HepG2 (cell line): ENCODE results near the gene FN1. TPM values are rescaled to one million over a fixed set of nuclear protein-coding genes. Genes with fewer than 3 reads are reported as not detected.

Experiments used
- ATAC-seq: fragments of 200-7000 bp; cut with Tn5 transposase; 3 replicates; pipeline ENCODE4 v1.9.1; 2020; ENCODE audit warnings: mild to moderate bottlenecking, moderate library complexity
- BruUV-seq: library from RNA; stranded (reverse); fragments of 400-500 nt; replicated peaks from 2 replicates; lab custom pipeline; 2021; lab: Mats Ljungman, UMichigan
- CTCF ChIA-PET: fragments of 300-600 bp; formaldehyde crosslinking; extraction: SDS; loops from one replicate; lab custom pipeline; 2021; ENCODE audit warnings: low total read pairs, inconsistent platforms, low intra/inter-chr PET ratio; lab: Yijun Ruan, JAX
- POLR2A ChIA-PET: fragments of 350-600 bp; sonication (Branson Sonifier 250); formaldehyde crosslinking; loops from one replicate; lab custom pipeline; 2020; ENCODE audit warnings: antibody characterized with exemption, inconsistent platforms; lab: Yijun Ruan, JAX
- DNase-seq: peaks from one replicate; pipeline ENCODE4 v3.0.0-alpha.2; 2015; ENCODE audit warnings: low spot score
- FAIRE-seq: peaks from 3 replicates; lab custom pipeline; 2011; peaks lifted over from hg19 to GRCh38; lab: Jason Lieb, UNC
- H2AFZ ChIP-seq: one replicate; pipeline ENCODE4 v1.6.1; 2011; ENCODE audit warnings: low read length, inconsistent platforms
- H3K27ac ChIP-seq: fragments of 300-600 bp; 3 replicates; pipeline ENCODE4 v1.8.0; 2011; ENCODE audit warnings: mixed run types, mild to moderate bottlenecking, mixed read lengths, low read length, inconsistent platforms; ENCODE audit not compliant: insufficient read depth; ENCODE audit errors: extremely low read length
- H3K27me3 ChIP-seq, 2 experiments: fragments of 200-600 bp in 1 of 2; 2 replicates in 1 of 2; 3 replicates in 1 of 2; pipeline versions ENCODE4 v1.6.0 to v1.8.0; 2011; ENCODE audit warnings: low read length in 2 of 2, mild to moderate bottlenecking in 2 of 2, moderate library complexity in 2 of 2, inconsistent platforms in 1 of 2; ENCODE audit not compliant: insufficient read depth in 2 of 2, control insufficient read depth in 1 of 2
- H3K36me3 ChIP-seq, 2 experiments: fragments of 200-600 bp in 1 of 2; replicated peaks in 1 of 2; 2 replicates in 1 of 2; 3 replicates in 1 of 2; pipeline versions ENCODE4 v1.5.1 to v1.8.0; 2011; ENCODE audit warnings: low read length in 2 of 2, inconsistent platforms in 1 of 2; ENCODE audit not compliant: insufficient read depth in 2 of 2, control insufficient read depth in 1 of 2
- H3K4me1 ChIP-seq: 2 replicates; pipeline ENCODE4 v1.5.1; 2012; ENCODE audit warnings: low read length, inconsistent platforms; ENCODE audit not compliant: insufficient read depth
- H3K4me2 ChIP-seq: 2 replicates; pipeline ENCODE4 v1.6.0; 2011; ENCODE audit warnings: low read depth, low read length, inconsistent platforms
- H3K4me3 ChIP-seq, 3 experiments: fragments of 200-600 bp in 1 of 3; sonication (generic), shearing (Covaris generic) in 1 of 3; replicated peaks in 1 of 3; 2 replicates each; pipeline ENCODE4 v1.5.1; 2011 to 2016; ENCODE audit warnings: low read length in 3 of 3, inconsistent platforms in 2 of 3, low read depth in 2 of 3, mild to moderate bottlenecking in 2 of 3, control low read depth in 1 of 3, mixed read lengths in 1 of 3; ENCODE audit not compliant: insufficient read depth in 1 of 3
- H3K79me2 ChIP-seq: one replicate; pipeline ENCODE4 v1.6.1; 2011; ENCODE audit warnings: low read length, inconsistent platforms; ENCODE audit not compliant: insufficient read depth
- H3K9ac ChIP-seq: 2 replicates; pipeline ENCODE4 v1.6.0; 2011; ENCODE audit warnings: mild to moderate bottlenecking, low read depth, low read length, inconsistent platforms; ENCODE audit not compliant: insufficient read depth
- H3K9me3 ChIP-seq: 2 replicates; pipeline ENCODE4 v1.5.1; 2012; ENCODE audit warnings: mild to moderate bottlenecking, low read length
- H4K20me1 ChIP-seq: 2 replicates; pipeline ENCODE4 v1.6.0; 2011; ENCODE audit warnings: inconsistent platforms, mild to moderate bottlenecking, low read length, moderate library complexity; ENCODE audit not compliant: insufficient read depth
- GZF1 ChIP-seq: sonication (generic); formaldehyde crosslinking; IDR thresholded peaks from 2 replicates; pipeline ENCODE4 v1.5.1; 2020; ENCODE audit warnings: mild to moderate bottlenecking, missing genetic modification reagents
- MED13 ChIP-seq: sonication (generic); formaldehyde crosslinking; IDR thresholded peaks from 2 replicates; pipeline ENCODE4 v1.5.0; 2020; ENCODE audit warnings: missing genetic modification reagents
- RARA ChIP-seq: IDR thresholded peaks from 2 replicates; pipeline ENCODE4 v1.6.1; 2016; ENCODE audit warnings: missing genetic modification reagents, missing compliant biosample characterization
- SRSF4 ChIP-seq: fragments of 200-400 bp; formaldehyde crosslinking; IDR thresholded peaks from one replicate; pipeline ENCODE4 v1.6.1; 2018; ENCODE audit warnings: mild to moderate bottlenecking, low read depth, low read length, moderate library complexity; ENCODE audit not compliant: poor library complexity, severe bottlenecking
- ZNF180 ChIP-seq: sonication (generic); formaldehyde crosslinking; IDR thresholded peaks from 2 replicates; pipeline ENCODE4 v1.4.0; 2020; ENCODE audit warnings: low read depth, missing genetic modification reagents, borderline replicate concordance
- WGBS: methylation state at CpG from one replicate; pipeline ENCODE4 v1.1.6; 2017; ENCODE audit warnings: low lambda C conversion rate; 5-methylcytosine and 5-hydroxymethylcytosine counted together
- in situ Hi-C: cut with HindIII; loops from 2 replicates; pipeline ENCODE4 v1.10.0; 2017; ENCODE audit warnings: low pct_unique_long_range_greater_than_20kb; ENCODE audit not compliant: extremely low pct_ligation_motif_present
- intact Hi-C: fragments of 100-400 bp; cut with micrococcal nuclease; formaldehyde crosslinking; loops from one replicate; pipeline ENCODE4 v1.10.0; 2022; ENCODE audit not compliant: unreplicated experiment
- polyA plus RNA-seq, 8 experiments: library from polyadenylated mRNA; depleted of rRNA in 3 of 8; stranded (reverse) in 7 of 8; unstranded in 1 of 8; fragments of >200 nt; fragmentation: Illumina TruSeq in 4 of 8; extraction: Trizol in 4 of 8; gene quantifications; 2 replicates each; pipeline versions ENCODE4 v1.2.1 to v1.2.3, GENCODE V29; 2011 to 2016; ENCODE audit warnings: low read depth in 4 of 8, missing spikeins in 1 of 8, mixed read lengths in 1 of 8; ENCODE audit not compliant: insufficient read depth in 1 of 8
- total RNA-seq, 5 experiments: library from RNA; depleted of rRNA; stranded (reverse); fragments of >200 nt; fragmentation: Illumina TruSeq; extraction: Trizol; gene quantifications; 2 replicates each; pipeline ENCODE4 v1.2.3, GENCODE V29; 2016; ENCODE audit warnings: low read depth in 1 of 5
- TF ChIP-seq, protein P1 (sequence below), 2 experiments: sonication (generic) in 1 of 2; formaldehyde crosslinking in 1 of 2; IDR thresholded peaks; 2 replicates each; pipeline versions ENCODE4 v1.5.1 to v1.6.1; 2011 to 2020; ENCODE audit warnings: borderline replicate concordance in 1 of 2, low read depth in 1 of 2, low read length in 1 of 2, mild to moderate bottlenecking in 1 of 2, missing genetic modification reagents in 1 of 2, moderate library complexity in 1 of 2
- TF ChIP-seq, protein P2 (sequence below), 2 experiments: IDR thresholded peaks; 2 replicates each; pipeline ENCODE4 v1.6.1; 2011 to 2012; ENCODE audit warnings: low read length in 2 of 2, borderline replicate concordance in 1 of 2, low read depth in 1 of 2, mild to moderate bottlenecking in 1 of 2, moderate library complexity in 1 of 2
- TF ChIP-seq, protein P3 (sequence below): sonication (generic); formaldehyde crosslinking; IDR thresholded peaks from 2 replicates; pipeline ENCODE4 v1.9.0; 2021; ENCODE audit warnings: missing genetic modification reagents, borderline replicate concordance
- TF ChIP-seq, protein P4 (sequence below): sonication (generic); formaldehyde crosslinking; IDR thresholded peaks from 2 replicates; pipeline ENCODE4 v1.4.0; 2020; ENCODE audit warnings: missing genetic modification reagents

FN1 gene
- total and polyA plus RNA-seq, 2 of the 13 experiments (the other 11 are each of a cell fraction or from before 2014, with no cell fraction given) = 1,847 to 6,471 TPM

DNA sequence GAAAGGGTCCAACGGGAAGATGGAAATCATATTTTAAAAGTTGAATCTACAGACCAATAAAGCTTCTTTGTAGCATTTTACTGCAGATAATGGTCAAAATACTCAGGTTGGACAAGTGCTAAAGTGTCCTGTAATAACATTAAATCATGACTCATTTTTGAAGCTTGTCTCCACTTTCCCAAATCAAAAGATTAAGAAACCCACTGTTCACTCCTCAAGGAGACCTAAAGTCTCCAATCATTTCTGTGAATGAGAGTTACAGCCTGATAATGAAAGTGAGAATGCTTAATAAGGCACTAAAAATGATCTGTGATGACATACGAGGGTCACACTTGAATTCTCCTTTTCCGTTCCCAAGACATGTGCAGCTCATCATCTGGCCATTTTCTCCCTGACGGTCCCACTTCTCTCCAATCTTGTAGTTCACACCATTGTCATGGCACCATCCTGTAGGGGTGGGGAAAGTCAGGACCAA is 70.6 kb downstream of the FN1 start (continued):
- TF ChIP-seq, protein P1, sequence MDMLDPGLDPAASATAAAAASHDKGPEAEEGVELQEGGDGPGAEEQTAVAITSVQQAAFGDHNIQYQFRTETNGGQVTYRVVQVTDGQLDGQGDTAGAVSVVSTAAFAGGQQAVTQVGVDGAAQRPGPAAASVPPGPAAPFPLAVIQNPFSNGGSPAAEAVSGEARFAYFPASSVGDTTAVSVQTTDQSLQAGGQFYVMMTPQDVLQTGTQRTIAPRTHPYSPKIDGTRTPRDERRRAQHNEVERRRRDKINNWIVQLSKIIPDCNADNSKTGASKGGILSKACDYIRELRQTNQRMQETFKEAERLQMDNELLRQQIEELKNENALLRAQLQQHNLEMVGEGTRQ (IDR thresholded peaks at IDR 0.05; ENCODE audit: low read depth, low read length) = no peak
- TF ChIP-seq, protein P1 (CRISPR knock-in tag; IDR thresholded peaks at IDR 0.05; ENCODE audit: borderline replicate concordance) = no peak

DNA sequence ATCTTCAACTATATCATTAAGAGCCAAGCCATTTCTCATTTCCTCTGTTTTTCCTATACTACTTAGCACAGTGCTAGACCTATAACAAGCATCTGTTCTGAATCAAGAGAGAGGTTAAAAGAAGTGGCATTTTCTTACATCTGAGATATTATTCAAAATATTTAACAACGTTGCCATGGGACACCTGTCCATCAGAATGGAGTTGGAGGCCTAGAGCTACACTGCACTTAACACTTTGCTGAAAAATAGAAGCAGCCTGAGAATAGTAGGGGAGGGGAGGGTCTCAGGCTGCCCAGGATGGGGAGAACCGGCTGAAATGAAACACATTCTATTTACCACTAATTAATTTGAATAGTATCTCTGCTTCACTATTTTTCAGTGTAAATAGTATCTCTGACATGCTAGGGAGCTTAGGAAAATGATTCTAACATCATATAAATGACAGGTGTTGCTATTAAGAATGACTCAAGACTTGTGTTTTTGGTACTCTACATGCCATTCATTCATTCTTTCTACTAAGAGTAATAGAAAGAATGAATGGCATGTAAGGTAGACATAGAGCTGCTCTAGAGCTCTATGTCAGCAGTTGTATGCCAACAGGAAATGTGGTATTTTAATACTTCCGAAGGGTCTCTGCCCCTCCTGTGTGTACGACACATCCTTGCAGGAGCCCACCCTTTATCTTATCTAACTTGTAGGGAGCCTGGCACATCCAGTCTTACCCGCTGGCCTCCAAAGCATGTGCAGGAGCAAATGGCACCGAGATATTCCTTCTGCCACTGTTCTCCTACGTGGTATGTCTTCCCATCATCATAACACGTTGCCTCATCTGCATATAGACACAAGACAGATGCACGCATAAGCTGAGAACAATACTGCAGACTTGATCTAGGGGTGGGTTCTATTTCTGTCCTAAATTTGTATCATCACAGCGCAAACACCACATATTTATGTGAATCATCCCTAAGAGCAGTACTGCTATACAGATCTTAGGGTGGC is 71.4 kb downstream of the FN1 start:
- Histone ChIP-seq H2AFZ (no peak overlapping the region), H3K27me3 (no peaks in the 10 kb centered on the region), H3K4me2 (no peak overlapping the region), H3K36me3 (peaks cover 40 to 87% of the 10 kb centered on the region in 2 experiments), H3K4me1 (no peaks in the 10 kb centered on the region), H3K79me2 (no peaks in the 10 kb centered on the region), H4K20me1 (peaks cover 32% of the 10 kb centered on the region), H3K9ac (no peak overlapping the region), H3K27ac (peak overlapping the region; percentile 28), H3K9me3 (no peaks in the 10 kb centered on the region), H3K4me3 (no peak overlapping the region)
- BruUV-seq = no TSS peak
- 96% methylated on average over 10 of the region's 10 CpGs for WGBS
- ChIA-PET CTCF (no interaction called here), POLR2A (interaction anchor here (1.0 kb wide), 1 partner anchor 13 kb away, joined by 6 read pairs; no protein-coding TSS in a partner anchor)
- FAIRE-seq = no peak
- no peak for DNase-seq
- intact Hi-C loops = no loop called here
- ATAC-seq = peak; percentile 12
- in situ Hi-C loops = no loop called here
- TF ChIP-seq, protein P2, sequence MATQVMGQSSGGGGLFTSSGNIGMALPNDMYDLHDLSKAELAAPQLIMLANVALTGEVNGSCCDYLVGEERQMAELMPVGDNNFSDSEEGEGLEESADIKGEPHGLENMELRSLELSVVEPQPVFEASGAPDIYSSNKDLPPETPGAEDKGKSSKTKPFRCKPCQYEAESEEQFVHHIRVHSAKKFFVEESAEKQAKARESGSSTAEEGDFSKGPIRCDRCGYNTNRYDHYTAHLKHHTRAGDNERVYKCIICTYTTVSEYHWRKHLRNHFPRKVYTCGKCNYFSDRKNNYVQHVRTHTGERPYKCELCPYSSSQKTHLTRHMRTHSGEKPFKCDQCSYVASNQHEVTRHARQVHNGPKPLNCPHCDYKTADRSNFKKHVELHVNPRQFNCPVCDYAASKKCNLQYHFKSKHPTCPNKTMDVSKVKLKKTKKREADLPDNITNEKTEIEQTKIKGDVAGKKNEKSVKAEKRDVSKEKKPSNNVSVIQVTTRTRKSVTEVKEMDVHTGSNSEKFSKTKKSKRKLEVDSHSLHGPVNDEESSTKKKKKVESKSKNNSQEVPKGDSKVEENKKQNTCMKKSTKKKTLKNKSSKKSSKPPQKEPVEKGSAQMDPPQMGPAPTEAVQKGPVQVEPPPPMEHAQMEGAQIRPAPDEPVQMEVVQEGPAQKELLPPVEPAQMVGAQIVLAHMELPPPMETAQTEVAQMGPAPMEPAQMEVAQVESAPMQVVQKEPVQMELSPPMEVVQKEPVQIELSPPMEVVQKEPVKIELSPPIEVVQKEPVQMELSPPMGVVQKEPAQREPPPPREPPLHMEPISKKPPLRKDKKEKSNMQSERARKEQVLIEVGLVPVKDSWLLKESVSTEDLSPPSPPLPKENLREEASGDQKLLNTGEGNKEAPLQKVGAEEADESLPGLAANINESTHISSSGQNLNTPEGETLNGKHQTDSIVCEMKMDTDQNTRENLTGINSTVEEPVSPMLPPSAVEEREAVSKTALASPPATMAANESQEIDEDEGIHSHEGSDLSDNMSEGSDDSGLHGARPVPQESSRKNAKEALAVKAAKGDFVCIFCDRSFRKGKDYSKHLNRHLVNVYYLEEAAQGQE (IDR thresholded peaks at IDR 0.05; ENCODE audit: borderline replicate concordance in 1 of 2, low read depth in 1 of 2, low read length in 2 of 2) = no peak
- TF ChIP-seq, protein P3, sequence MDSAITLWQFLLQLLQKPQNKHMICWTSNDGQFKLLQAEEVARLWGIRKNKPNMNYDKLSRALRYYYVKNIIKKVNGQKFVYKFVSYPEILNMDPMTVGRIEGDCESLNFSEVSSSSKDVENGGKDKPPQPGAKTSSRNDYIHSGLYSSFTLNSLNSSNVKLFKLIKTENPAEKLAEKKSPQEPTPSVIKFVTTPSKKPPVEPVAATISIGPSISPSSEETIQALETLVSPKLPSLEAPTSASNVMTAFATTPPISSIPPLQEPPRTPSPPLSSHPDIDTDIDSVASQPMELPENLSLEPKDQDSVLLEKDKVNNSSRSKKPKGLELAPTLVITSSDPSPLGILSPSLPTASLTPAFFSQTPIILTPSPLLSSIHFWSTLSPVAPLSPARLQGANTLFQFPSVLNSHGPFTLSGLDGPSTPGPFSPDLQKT (CRISPR knock-in tag) = no peak
- TF ChIP-seq MED13 (CRISPR knock-in tag) (no peak), GZF1 (CRISPR knock-in tag) (no peak), ZNF180 (CRISPR knock-in tag) (no peak), RARA (CRISPR knock-in tag) (no peak), SRSF4 (no peak)
- TF ChIP-seq, protein P4, sequence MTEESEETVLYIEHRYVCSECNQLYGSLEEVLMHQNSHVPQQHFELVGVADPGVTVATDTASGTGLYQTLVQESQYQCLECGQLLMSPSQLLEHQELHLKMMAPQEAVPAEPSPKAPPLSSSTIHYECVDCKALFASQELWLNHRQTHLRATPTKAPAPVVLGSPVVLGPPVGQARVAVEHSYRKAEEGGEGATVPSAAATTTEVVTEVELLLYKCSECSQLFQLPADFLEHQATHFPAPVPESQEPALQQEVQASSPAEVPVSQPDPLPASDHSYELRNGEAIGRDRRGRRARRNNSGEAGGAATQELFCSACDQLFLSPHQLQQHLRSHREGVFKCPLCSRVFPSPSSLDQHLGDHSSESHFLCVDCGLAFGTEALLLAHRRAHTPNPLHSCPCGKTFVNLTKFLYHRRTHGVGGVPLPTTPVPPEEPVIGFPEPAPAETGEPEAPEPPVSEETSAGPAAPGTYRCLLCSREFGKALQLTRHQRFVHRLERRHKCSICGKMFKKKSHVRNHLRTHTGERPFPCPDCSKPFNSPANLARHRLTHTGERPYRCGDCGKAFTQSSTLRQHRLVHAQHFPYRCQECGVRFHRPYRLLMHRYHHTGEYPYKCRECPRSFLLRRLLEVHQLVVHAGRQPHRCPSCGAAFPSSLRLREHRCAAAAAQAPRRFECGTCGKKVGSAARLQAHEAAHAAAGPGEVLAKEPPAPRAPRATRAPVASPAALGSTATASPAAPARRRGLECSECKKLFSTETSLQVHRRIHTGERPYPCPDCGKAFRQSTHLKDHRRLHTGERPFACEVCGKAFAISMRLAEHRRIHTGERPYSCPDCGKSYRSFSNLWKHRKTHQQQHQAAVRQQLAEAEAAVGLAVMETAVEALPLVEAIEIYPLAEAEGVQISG (CRISPR knock-in tag) = no peak
